HG03558 (cell line): ENCODE measurements around the gene THOC2.
"Not testable (repeated sequence)": the region's sequence is repeated elsewhere in the genome, so short reads cannot be mapped to it uniquely, and the experiment has no call there.

Experiments used
- ATAC-seq: cut with Tn5 transposase; IDR thresholded peaks from one replicate; pipeline ENCODE4 v1.9.1; 2021; ENCODE audit warnings: moderate number of reproducible peaks; ENCODE audit not compliant: unreplicated experiment; ENCODE audit errors: extremely low read depth

Gene THOC2

DNA sequence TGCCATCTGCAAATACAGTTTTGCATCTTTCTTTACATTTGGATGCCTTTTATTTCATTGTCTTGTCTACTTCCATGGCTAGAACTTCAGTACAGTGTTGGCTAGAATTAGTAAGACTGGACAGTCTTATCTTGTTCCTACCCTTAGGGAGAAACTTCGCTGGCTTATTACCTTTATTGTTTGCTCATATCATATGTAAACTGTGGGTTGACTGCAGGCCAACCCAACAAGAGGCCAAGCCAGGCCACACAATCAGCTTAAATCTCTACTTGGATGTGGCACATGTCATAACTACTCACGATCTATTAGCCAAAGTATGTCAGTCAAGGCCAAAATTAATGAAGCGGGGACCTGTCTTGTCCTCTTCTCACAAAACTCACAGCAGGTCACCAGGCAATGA, 144.1 kb downstream of the THOC2 start:
- no peak for ATAC-seq

DNA sequence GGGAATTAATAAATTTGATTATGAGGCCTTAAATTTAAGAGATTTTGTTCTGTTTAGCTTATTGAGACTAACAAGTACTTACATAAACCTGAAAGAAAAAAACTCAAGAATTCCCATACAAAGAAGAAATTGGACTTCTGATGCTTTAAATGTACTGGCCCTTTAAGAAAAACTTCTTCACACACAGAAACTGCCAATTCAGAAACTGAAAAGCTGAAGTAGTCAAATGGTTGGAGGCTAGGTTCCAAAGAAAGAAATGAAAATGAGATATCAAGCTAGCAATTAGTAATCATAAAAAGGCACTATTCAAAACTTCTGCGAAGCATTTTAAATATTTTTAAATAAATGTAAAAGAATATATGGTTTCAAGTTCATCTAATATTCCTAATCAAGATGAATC, 151.3 kb downstream of the THOC2 start:
- no peak for ATAC-seq

DNA sequence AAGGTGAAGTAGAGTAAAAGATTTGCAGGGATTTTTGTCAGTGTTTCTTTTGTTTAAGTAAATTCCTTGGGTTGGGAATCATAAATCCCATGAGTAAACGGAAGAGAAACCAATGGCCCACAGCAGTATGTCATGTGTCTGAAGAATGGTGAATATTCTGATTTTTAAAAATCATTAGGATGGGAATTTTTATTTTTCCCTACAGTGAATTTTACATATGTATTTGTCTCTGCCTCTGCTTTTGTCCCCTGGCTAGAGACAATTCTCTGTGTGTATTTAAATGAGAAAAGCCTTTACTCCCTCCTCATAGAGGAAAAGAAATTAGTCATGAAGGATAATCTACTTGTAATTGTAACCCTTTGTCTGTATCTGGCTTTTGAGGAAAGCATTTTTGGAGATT, 152.1 kb downstream of the THOC2 start:
- no peak for ATAC-seq

DNA sequence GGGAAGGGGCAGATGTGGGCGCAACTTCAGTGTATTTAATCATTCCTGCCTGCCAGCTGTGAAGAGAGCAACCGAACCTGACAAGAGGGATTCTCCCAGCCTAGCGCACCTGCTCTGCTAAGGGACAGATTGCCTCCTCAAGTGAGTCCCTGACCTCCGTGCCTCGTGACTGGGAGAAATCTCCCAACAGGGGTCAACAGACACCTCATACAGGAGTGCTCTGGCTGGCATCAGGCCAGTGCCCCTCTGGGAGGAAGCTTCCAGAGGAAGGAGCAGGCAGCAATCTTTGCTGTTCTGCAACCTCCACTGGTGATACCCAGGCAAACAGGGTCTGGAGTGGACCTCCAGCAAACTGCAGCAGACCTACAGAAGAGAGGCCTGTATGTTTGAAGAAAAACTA, 158.8 kb downstream of the THOC2 start:
- not testable (repeated sequence) for ATAC-seq

DNA sequence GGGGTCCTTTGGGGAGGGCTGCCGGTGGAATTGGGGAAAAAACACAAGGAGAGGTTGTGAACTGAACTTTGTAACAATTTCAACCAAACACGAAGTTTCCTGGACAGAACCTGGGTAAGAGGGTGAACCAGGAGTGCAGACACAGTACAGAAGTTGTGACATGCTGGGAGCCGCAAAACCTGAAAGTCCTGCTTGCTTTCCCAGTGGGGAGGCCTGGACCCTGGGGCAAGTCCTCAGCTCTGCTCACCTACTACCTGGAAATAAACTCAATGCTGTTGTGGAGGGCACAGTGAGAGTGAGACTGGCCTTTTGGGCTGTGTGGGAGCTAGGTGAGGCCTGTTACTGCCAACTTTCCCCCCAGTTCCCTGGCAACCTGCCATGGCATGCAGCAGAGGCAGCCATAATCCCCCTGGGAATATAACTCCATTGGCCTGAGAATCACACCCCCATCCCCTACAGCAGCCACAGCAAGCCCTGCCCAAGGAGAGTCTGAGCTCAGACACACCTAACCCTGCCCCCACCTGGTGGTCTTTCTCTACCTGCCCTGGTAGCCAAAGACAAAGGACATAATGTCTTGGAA, 162.8 kb downstream of the THOC2 start:
- ATAC-seq: no peak

- ATAC-seq: no peak
These were observed 169.7 kb downstream of the THOC2 start for GRCh38 chrX:123563167-123563566.

DNA sequence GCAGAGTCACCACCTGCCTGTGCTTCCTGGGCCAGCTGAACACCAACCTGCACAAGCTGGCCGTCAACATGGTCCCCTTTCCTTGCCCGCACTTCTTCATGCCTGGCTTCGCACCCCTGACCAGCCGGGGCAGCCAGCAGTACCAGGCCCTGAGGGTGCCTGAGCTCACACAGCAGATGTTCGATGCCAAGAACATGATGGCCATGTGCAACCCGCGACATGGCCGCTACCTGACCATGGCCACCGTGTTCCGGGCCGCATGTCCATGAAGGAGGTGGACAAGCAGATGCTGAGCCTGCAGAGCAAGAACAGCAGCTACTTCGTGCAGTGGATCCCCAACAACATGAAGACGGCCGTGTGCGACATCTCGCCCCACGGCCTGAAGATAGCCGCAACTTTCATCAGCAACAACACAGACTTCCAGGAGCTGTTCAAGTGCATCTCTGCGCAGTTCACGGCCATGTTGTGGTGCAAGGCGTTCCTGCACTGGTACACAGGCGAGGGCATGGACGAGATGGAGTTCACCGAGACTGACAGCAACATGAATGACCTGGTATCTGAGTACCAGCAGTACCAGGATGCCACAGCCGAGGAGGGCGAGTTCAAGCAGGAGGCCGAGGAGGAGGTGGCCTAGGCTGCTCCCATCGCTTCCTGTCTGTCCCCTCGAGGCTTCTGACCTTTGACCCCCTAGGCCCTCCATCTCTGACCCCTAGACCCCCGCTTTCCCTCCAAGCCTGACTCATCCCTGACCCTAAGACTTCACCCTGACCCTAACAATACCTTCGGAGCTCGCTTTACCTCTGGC, 170.3 kb downstream of the THOC2 start:
- ATAC-seq: no peak

DNA sequence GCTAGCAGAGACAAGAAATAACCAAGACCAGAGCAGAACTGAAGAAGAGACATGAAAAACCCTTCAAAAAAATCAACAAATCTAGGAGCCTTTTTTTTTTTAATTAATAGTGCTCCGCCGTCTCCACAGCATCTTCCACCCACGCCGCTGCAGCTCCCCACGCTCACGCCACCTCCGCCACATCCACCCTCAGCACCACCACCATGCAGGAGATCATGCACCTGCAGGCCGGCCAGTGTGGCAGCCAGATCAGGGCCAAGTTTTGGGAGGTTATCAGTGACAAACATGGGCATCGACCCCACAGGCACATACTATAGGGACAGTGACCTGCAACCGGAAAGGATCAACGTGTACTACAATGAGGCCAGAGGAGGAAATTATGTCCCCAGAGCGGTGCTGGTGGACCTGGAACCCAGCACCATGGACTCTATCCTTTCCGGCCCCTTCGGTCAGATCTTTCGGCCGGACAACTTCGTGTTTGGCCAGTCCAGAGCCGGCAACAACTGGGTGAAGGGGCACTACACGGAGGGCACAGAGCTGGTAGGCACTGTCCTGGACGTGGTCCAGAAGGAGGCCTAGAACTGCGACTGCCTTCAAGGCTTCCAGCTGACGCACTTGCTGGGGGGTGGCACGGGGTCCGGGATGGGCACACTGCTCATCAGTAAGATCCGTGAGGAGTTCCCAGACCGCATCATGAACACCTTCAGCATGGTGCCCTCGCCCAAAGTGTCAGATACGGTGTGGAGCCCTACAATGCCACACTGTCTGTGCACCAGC, 171.2 kb downstream of the THOC2 start:
- ATAC-seq: no peak

DNA sequence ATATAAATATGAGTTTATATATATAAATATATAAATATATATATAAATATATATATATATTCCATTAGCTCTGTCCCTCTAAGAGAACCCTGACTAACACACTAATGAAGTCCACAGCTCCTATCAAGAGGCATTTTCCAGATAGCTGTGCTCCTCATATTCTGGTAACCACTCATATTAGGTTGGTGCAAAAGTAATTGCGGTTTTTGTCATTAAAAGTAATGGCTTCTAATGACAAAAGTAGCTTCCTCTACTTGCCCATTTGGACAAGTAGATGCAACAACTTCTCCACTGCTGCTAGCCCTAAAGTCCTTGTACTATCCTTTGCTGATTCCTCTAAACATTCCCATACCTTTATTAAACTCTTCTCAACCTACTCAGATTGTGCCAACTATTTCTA, 182.0 kb downstream of the THOC2 start:
- no peak for ATAC-seq
